RWPE1 (cell line): Measurements from ENCODE around the gene MMP24OS.

Source experiments
- CTCF ChIA-PET: fragments of 350-600 bp; sonication (Branson Sonifier 250); formaldehyde crosslinking; extraction: SDS; loops from one replicate; lab custom pipeline; 2021; lab: Yijun Ruan, JAX
- POLR2A ChIA-PET: fragments of 400-600 bp; formaldehyde crosslinking; extraction: SDS; loops from one replicate; lab custom pipeline; 2020; ENCODE audit warnings: antibody characterized with exemption; ENCODE audit not compliant: low non-redundant PET; lab: Yijun Ruan, JAX
- DNase-seq: peaks from one replicate; pipeline ENCODE4 v3.0.0; 2012; ENCODE audit warnings: low spot score
- H3K27ac ChIP-seq: fragments of 450-650 bp; 2 replicates; pipeline ENCODE4 v1.5.1; 2017
- TF ChIP-seq, protein P1 (sequence below): fragments of 450-650 bp; conservative IDR thresholded peaks from 2 replicates; pipeline ENCODE4 v1.5.1; 2017; ENCODE audit warnings: low read depth, mild to moderate bottlenecking

The MMP24OS gene

GRCh38 chr20:35320396-35321126, 42.6 kb upstream of the MMP24OS start:
- H3K27ac ChIP-seq, result no peak overlapping the region
- no peak for DNase-seq
- POLR2A ChIA-PET, result interaction anchor here (0.5 kb wide), 1 partner anchor 10 kb away, joined by 7 read pairs; no protein-coding TSS in a partner anchor
- TF ChIP-seq, protein P1, sequence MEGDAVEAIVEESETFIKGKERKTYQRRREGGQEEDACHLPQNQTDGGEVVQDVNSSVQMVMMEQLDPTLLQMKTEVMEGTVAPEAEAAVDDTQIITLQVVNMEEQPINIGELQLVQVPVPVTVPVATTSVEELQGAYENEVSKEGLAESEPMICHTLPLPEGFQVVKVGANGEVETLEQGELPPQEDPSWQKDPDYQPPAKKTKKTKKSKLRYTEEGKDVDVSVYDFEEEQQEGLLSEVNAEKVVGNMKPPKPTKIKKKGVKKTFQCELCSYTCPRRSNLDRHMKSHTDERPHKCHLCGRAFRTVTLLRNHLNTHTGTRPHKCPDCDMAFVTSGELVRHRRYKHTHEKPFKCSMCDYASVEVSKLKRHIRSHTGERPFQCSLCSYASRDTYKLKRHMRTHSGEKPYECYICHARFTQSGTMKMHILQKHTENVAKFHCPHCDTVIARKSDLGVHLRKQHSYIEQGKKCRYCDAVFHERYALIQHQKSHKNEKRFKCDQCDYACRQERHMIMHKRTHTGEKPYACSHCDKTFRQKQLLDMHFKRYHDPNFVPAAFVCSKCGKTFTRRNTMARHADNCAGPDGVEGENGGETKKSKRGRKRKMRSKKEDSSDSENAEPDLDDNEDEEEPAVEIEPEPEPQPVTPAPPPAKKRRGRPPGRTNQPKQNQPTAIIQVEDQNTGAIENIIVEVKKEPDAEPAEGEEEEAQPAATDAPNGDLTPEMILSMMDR, result no peak
- CTCF ChIA-PET, result interaction anchor here (0.6 to 3.8 kb wide), 4 partner anchors 9 to 521 kb away, joined by 3 to 16 read pairs (median 4); no protein-coding TSS in a partner anchor

GRCh38 chr20:35319871-35320197, 41.9 kb upstream of the MMP24OS start:
- TF ChIP-seq, protein P1, result no peak
- no peak overlapping the region for H3K27ac ChIP-seq
- POLR2A ChIA-PET, result no interaction called here
- CTCF ChIA-PET, result interaction anchor here (0.7 to 3.8 kb wide), 3 partner anchors 10 to 521 kb away, joined by 3 to 16 read pairs (median 4); no protein-coding TSS in a partner anchor
- peak; percentile 87 for DNase-seq

- DNase-seq, result peak; percentile 51
- H3K27ac ChIP-seq, result peak overlapping the region; percentile 85
- TF ChIP-seq, protein P1, result no peak
Observed at GRCh38 chr20:35319192-35319870, 41.4 kb upstream of the MMP24OS start.

DNA sequence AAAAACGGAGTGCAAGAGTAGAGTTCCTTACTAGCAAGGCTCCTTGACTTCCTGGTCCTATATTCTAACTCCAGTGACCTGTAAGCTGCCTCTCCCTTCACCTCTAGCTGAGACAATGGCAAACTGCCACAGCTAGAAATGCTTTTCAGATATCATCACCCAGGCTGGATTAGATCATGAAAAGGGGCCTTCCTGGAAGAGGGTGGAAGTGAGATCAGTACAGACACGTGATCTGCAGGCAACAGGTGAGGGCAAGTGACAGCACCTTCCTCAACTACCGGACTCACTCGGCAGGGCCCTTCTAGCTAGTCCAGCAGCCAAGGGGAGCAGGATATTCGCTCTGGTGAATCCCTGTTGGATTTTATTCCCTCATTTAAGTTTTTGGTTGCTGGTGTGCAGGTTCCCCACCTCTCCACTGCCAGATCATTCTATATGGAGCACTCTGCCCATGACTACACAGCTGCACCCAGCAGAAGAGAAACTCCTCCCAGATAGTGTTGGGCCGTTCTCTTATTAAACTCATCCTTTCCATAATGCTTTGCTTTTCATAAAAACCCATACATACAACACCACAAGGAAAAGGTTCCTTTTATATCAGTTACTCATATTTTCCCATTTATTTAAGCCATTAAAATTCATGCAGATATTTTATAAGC, 40.7 kb upstream of the MMP24OS start:
- peak overlapping the region; percentile 85 for H3K27ac ChIP-seq
- POLR2A ChIA-PET, result interaction anchor here (1.2 kb wide), 1 partner anchor 10 kb away, joined by 4 read pairs; no protein-coding TSS in a partner anchor
- peak; percentile 99 for DNase-seq
- TF ChIP-seq, protein P1, result no peak
- CTCF ChIA-PET, result interaction anchor here (0.5 to 3.8 kb wide), 6 partner anchors 11 to 129 kb away, joined by 3 to 20 read pairs (median 6); no protein-coding TSS in a partner anchor

More at GRCh38 chr20:35319192-35319870, 41.4 kb upstream of the MMP24OS start:
- ChIA-PET CTCF (interaction anchor here (1.2 to 3.8 kb wide), 3 partner anchors 10 to 50 kb away, joined by 3 to 20 read pairs (median 16); no protein-coding TSS in a partner anchor), POLR2A (interaction anchor here (1.2 kb wide), 1 partner anchor 11 kb away, joined by 4 read pairs; no protein-coding TSS in a partner anchor)

GRCh38 chr20:35317416-35318210, 39.7 kb upstream of the MMP24OS start:
- no peak for DNase-seq
- TF ChIP-seq, protein P1, result no peak
- CTCF ChIA-PET, result interaction anchor here (0.5 to 3.8 kb wide), 5 partner anchors 10 to 130 kb away, joined by 3 to 20 read pairs (median 7); no protein-coding TSS in a partner anchor
- POLR2A ChIA-PET, result no interaction called here
- H3K27ac ChIP-seq, result peak overlapping the region; percentile 58; the same call in 1 of the 2 replicates
